ENCODE results near the gene CMTM8.

The CMTM8 gene

GRCh38 chr3:32413845-32414521, 175.5 kb downstream of the CMTM8 start:
- DNase-seq = no peak

GRCh38 chr3:32414522-32415202, 176.2 kb downstream of the CMTM8 start:
- DNase-seq = peak; percentile 20

DNA sequence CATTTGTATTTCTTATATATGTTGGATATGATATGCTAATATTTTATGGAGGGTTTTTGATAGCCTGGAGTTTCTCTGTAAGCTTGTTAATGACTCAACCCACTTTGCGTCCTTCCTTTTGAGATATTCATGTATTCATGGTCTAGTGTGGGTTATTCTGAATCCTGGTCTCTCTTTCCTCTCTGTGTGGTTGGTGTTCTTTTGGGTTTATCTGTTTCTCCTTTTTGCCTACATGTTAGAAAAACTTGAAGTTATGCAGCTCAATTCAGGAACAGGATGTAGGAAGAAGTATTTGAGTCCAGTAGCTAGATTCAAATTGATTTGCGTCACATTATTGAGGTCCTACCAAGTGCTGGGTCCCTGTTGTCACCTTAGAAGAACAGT, 181.3 kb downstream of the CMTM8 start:
- DNase-seq = no peak
